HFFc6 (cell line): ENCODE results near the gene SUPT5H. TPM values are rescaled to one million over a fixed set of nuclear protein-coding genes. Genes with fewer than 3 reads are reported as not detected.
A peak's percentile ranks its signal among the peaks of the same experiment; 100 is the strongest.

ENCODE experiments used
- DNase-seq: peaks from one replicate; pipeline ENCODE4 v3.0.0-alpha.2; 2018
- H3K27ac Mint-ChIP-seq: 2 replicates; pipeline ENCODE4 v1.8.0; 2020; ENCODE audit warnings: mild to moderate bottlenecking, mixed read lengths
- H3K27me3 Mint-ChIP-seq: 2 replicates; pipeline ENCODE4 v1.8.0; 2021; ENCODE audit warnings: mild to moderate bottlenecking, moderate library complexity, mixed read lengths; ENCODE audit not compliant: insufficient read depth
- H3K36me3 Mint-ChIP-seq: 2 replicates; pipeline ENCODE4 v1.8.0; 2021; ENCODE audit warnings: low read depth, mixed read lengths
- H3K4me1 Mint-ChIP-seq: 2 replicates; pipeline ENCODE4 v1.8.0; 2020; ENCODE audit warnings: low read depth, mixed read lengths
- H3K4me3 Mint-ChIP-seq: 2 replicates; pipeline ENCODE4 v1.8.0; 2020; ENCODE audit warnings: mild to moderate bottlenecking, moderate library complexity, mixed read lengths
- H3K9me3 Mint-ChIP-seq: 2 replicates; pipeline ENCODE4 v1.8.0; 2020; ENCODE audit warnings: mild to moderate bottlenecking, mixed read lengths
- CTCF ChIP-seq: fragments of 200-600 bp; sonication (generic); IDR thresholded peaks from 2 replicates; pipeline ENCODE4 v1.5.0; 2021; ENCODE audit warnings: antibody characterized with exemption, mild to moderate bottlenecking
- long read RNA-seq: library from polyadenylated mRNA; unstranded; transcript quantifications from one replicate; pipeline ENCODE4 v2.0.0, GENCODE V29; 2019
- total RNA-seq, 6 experiments: library from RNA; stranded (reverse); fragmentation: NEBNext Ultra II Directional; extraction: Animal tissue kit (Norgen Biotek cat#: 25700); gene quantifications; 2 replicates in 1 of 6; 3 replicates in 5 of 6; pipeline ENCODE4 v1.2.3, GENCODE V29; 2021

The SUPT5H gene
- total RNA-seq = 100 to 1,000 TPM; 102 to 129 (median 107) TPM
- long read RNA-seq, transcript SUPT5H-218 (2 exons, 718 nt) = major isoform, 8 of 21 reads
- long read RNA-seq, partial matches to known transcripts = 10 of 21 reads
- long read RNA-seq, other reads (novel, unspliced or antisense) = 3 of 21 reads

- Mint-ChIP-seq H3K4me1 (peaks cover 52% of the 10 kb centered on the region), H3K9me3 (peaks cover 3% of the 10 kb centered on the region; the same call in 1 of the 2 replicates), H3K4me3 (peak within 1 kb of the TSS; percentile 96), H3K36me3 (peaks cover 34% of the 10 kb centered on the region), H3K27me3 (peaks cover 7% of the 10 kb centered on the region), H3K27ac (peak within 1 kb of the TSS; percentile 95)
- TF ChIP-seq CTCF = no peak
- DNase-seq = peak; percentile 95
Observed at GRCh38 chr19:39445196-39446111, at the start of gene SUPT5H. Gene SUPT5H (plus strand): TSS chr19:39445582. CDS start chr19:39445891, 309 bp downstream.

GRCh38 chr19:39397360-39398296 is 47.8 kb upstream of the SUPT5H start:
- peaks cover 9% of the 10 kb centered on the region for H3K27me3 Mint-ChIP-seq
- no peaks in the 10 kb centered on the region for H3K9me3 Mint-ChIP-seq
- H3K4me1 Mint-ChIP-seq = peaks cover 56% of the 10 kb centered on the region
- H3K4me3 Mint-ChIP-seq = peak overlapping the region; percentile 22; the same call in 1 of the 2 replicates
- DNase-seq = peak; percentile 66
- H3K27ac Mint-ChIP-seq = peak overlapping the region; percentile 90
- H3K36me3 Mint-ChIP-seq = peaks cover 18% of the 10 kb centered on the region
- TF ChIP-seq CTCF = peak; percentile 97

- peak; percentile 83 for DNase-seq
- Mint-ChIP-seq H3K36me3 (peaks cover 17% of the 10 kb centered on the region), H3K27ac (peak overlapping the region; percentile 90), H3K9me3 (no peaks in the 10 kb centered on the region), H3K27me3 (peaks cover 7% of the 10 kb centered on the region), H3K4me3 (peak overlapping the region; percentile 22; the same call in 1 of the 2 replicates), H3K4me1 (peaks cover 57% of the 10 kb centered on the region)
- no peak for TF ChIP-seq CTCF
Observed at GRCh38 chr19:39398297-39398864, 47.0 kb upstream of the SUPT5H start.

GRCh38 chr19:39399668-39400050 is 45.7 kb upstream of the SUPT5H start:
- Mint-ChIP-seq H3K9me3 (no peaks in the 10 kb centered on the region), H3K36me3 (peaks cover 12% of the 10 kb centered on the region; the same call in 1 of the 2 replicates), H3K27me3 (peaks cover 7% of the 10 kb centered on the region), H3K4me3 (no peak overlapping the region), H3K27ac (peak overlapping the region; percentile 90), H3K4me1 (peaks cover 57% of the 10 kb centered on the region)
- no peak for TF ChIP-seq CTCF
- no peak for DNase-seq

- no peak overlapping the region for H3K4me3 Mint-ChIP-seq
- H3K36me3 Mint-ChIP-seq = peaks cover 11% of the 10 kb centered on the region; the same call in 1 of the 2 replicates
- no peaks in the 10 kb centered on the region for H3K9me3 Mint-ChIP-seq
- peak overlapping the region; percentile 90; the same call in 1 of the 2 replicates for H3K27ac Mint-ChIP-seq
- no peak for TF ChIP-seq CTCF
- H3K27me3 Mint-ChIP-seq = peaks cover 7% of the 10 kb centered on the region
- peaks cover 57% of the 10 kb centered on the region for H3K4me1 Mint-ChIP-seq
- no peak for DNase-seq
Observed at GRCh38 chr19:39400061-39400460, 45.3 kb upstream of the SUPT5H start.
